GM12801 (cell line): ENCODE results near the gene EFCAB7.

Source experiments
- TF ChIP-seq, protein P1 (sequence below): IDR thresholded peaks from one replicate; pipeline ENCODE4 v1.5.1; 2011; ENCODE audit warnings: control low read depth; ENCODE audit not compliant: insufficient read length; ENCODE audit errors: extremely low read depth

Gene EFCAB7

DNA sequence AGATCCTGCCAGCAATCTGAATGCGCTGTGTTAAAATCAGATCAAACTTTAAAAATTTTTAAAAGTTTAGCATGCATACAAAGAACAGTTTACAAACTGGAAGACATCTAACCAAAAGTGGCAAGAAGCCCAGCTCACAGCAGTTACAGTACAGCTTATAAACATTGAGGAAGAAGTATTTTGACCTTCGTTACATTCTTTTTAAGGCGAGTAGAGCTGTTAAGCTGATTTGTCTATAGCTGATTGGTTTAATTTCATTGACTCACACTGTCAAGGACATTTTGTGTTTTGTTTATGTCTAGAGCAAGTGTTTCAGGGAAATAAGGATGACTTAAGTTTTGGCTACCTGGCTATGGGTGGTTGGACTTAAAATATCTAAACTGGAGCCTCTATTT lies 66.8 kb downstream of the EFCAB7 start:
- TF ChIP-seq, protein P1, sequence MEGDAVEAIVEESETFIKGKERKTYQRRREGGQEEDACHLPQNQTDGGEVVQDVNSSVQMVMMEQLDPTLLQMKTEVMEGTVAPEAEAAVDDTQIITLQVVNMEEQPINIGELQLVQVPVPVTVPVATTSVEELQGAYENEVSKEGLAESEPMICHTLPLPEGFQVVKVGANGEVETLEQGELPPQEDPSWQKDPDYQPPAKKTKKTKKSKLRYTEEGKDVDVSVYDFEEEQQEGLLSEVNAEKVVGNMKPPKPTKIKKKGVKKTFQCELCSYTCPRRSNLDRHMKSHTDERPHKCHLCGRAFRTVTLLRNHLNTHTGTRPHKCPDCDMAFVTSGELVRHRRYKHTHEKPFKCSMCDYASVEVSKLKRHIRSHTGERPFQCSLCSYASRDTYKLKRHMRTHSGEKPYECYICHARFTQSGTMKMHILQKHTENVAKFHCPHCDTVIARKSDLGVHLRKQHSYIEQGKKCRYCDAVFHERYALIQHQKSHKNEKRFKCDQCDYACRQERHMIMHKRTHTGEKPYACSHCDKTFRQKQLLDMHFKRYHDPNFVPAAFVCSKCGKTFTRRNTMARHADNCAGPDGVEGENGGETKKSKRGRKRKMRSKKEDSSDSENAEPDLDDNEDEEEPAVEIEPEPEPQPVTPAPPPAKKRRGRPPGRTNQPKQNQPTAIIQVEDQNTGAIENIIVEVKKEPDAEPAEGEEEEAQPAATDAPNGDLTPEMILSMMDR = no peak

DNA sequence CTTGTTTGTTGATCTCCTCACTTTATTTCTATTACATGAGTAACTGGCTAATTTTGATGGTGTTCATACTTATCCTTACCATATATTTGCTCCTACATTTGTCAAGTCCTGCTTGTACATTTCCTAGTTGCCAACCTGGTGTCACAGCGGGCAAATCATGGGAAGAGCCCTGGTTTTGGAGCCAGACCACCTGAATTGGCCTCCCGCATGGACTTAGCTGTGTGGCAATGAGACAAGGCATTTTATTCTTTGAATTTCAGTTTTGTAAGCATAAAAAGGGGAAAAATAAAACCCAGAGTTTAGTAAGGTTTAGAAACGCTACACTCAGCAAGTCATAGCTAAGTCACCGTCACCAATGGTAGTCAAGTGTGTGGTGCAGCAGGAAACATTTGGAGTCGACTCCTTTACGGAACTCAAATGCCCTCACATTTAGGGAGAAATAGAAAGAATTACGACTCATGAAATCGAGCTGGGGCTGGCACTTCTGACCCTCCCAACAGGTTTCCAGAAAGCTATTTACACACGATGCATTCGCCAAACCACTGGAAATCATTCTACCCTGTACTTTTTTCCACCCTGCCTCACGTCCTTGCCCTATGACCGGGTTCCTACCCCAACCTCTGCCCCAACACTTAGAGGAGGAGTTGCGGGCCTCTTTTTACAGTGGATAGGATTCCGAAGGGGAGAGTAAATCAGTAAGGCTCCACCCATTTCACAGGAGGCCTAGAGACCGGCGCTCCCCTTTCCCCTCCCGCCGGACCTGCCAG lies 69.4 kb downstream of the EFCAB7 start:
- TF ChIP-seq, protein P1 = no peak

DNA sequence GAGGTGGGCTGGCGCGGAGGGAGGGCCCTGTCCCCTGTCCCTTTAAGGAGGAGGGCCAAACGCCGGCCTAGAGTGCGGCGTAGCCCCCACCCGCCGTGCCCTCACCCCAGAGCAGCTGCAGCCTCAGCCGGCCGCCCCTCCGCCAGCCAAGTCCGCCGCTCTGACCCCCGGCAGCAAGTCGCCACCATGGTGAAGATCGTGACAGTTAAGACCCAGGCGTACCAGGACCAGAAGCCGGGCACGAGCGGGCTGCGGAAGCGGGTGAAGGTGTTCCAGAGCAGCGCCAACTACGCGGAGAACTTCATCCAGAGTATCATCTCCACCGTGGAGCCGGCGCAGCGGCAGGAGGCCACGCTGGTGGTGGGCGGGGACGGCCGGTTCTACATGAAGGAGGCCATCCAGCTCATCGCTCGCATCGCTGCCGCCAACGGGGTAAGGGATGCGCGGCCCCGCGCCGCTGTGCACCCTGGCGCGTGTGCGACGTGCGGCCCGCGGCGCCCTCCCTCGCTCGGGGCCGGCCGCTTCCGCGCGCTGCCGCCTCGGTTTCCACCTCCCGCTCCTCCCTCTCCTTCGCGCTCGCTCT lies 70.1 kb downstream of the EFCAB7 start, which contains the start of gene PGM1:
PGM1 (plus strand) TSS at position 109 of the 583 bp plus-strand sequence; CDS start at position 187, 78 bp downstream.
- TF ChIP-seq, protein P1 = no peak

DNA sequence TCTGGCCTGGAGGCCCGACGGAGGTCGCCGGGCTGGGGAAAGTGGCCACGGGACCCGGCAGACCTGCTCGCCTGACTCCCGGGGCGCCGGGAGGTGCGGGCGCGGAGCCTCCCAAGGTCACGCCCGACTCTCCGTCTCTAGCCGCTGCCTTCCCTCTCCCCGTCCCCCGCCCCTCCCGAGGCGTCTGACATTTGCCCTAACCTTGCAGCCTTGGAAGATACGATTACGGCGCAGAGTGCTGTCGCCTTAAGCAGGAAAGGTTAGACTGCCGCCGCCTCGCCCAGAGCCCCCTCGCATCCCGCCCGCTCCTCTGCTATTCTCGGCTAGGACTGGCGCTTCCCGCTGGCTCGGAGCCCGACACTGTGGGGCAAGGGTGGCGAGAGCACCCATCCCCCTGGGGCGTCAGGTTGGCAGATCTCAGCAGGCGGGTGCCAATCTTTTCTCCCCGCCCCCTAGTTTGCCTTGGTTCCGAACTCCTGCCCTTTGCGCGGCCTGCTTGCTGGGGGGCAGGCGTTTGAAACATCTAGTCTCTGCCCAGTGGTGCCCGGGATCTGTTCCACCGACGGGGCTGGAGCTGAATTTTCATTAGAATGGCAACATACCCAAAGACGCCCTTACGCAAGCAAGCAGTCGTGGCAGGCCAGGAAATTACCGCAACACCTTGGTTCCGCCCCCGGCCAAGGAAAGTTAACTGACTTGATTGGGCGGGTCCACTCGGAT lies 70.7 kb downstream of the EFCAB7 start:
- TF ChIP-seq, protein P1 = no peak

DNA sequence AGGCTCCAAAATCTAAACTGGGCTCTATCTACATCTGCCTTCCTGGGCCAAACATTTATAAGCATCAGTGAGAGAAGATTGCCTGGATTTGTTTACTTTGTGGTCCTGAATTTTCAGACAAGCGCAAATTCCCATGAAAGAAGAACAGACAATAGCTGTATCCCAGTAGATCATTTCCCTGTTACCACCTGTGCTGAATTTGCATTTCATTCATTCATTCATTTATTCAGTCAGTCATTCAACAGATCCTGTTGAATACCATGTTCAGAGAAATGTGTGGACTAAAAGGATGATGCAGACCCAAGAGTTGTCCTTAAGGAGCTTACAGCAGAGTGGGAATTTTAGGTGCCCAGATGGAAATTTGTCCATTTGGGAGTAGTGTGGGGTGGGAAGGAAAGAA lies 72.1 kb downstream of the EFCAB7 start:
- TF ChIP-seq, protein P1 = no peak

DNA sequence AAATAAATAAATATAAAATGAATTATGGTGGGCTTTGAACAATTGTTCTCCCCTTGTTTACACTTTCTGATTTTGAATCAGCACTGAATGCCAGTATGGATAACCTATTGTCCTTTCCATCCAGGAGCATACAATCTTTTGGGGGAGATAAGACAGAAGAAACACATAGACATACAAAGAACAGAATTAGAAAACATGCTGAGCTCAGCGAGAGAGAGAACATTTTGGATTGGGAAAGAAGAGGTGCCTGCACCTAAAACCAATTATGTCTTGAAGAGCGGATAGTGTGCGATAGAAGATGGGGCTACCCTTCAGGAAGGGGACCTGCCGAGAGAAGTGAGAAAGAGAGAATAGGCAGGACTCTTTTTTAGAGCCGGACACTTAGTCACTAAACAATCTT lies 76.5 kb downstream of the EFCAB7 start:
- TF ChIP-seq, protein P1 = no peak

DNA sequence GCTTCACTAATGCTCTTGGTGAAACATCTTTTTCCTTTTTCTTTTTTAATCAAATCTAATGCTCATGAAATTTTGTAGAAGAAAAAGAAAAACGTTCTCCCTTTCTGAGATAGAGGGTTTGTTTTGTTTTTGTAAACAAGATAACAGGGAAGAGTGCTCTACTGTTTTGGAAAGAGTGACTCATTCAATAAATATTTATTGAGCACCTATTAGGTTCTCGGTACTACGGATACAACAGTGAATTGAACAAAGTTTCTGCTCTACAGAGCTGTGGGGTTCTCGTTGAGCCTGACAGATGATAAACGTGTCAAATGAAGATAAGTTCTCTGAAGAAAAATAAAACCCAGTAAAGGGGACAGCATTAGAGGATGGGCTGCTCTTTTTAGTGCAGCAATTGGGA lies 76.9 kb downstream of the EFCAB7 start:
- TF ChIP-seq, protein P1 = no peak
